Stimulated activated CD4-positive, alpha-beta T cell treated with anti-CD3 and anti-CD28 coated beads, Interleukin-1b, Interleukin-23, amount 100 ng/mL, for 1 hour (primary cell): Measurements from ENCODE around the gene ZFAND6.

Source experiments
- DNase-seq, 2 donors: peaks; one replicate each; pipeline ENCODE4 v3.0.0-alpha.2; 2020; ENCODE audit warnings: low read depth in 2 of 2

Gene ZFAND6

GRCh38 chr15:80049046-80049445 is 10.4 kb upstream of the ZFAND6 start:
- no peak for DNase-seq

- no peak for DNase-seq
Observed at GRCh38 chr15:80052597-80053304, 6.7 kb upstream of the ZFAND6 start.

- DNase-seq: no peak
Observed at GRCh38 chr15:80055933-80056332, 3.5 kb upstream of the ZFAND6 start.

GRCh38 chr15:80058044-80058443 is 1.4 kb upstream of the ZFAND6 start:
- DNase-seq: no peak

GRCh38 chr15:80059786-80060355 is 395 bp downstream of the ZFAND6 start:
- peak; percentile 41 to 66 for DNase-seq

- no peak for DNase-seq
Observed at GRCh38 chr15:80060356-80061006, 1.0 kb downstream of the ZFAND6 start.

GRCh38 chr15:80061582-80061981 is 2.1 kb downstream of the ZFAND6 start:
- no peak for DNase-seq

GRCh38 chr15:80066912-80067311 is 7.4 kb downstream of the ZFAND6 start:
- no peak for DNase-seq

- no peak for DNase-seq
Observed at GRCh38 chr15:80068578-80068977, 9.1 kb downstream of the ZFAND6 start.

- no peak for DNase-seq
Observed at GRCh38 chr15:80070840-80071239, 11.4 kb downstream of the ZFAND6 start.

GRCh38 chr15:80071652-80072051 is 12.2 kb downstream of the ZFAND6 start:
- no peak for DNase-seq

GRCh38 chr15:80072285-80072994 is 13.0 kb downstream of the ZFAND6 start:
- no peak for DNase-seq

GRCh38 chr15:80073197-80073596 is 13.7 kb downstream of the ZFAND6 start:
- no peak for DNase-seq

GRCh38 chr15:80076321-80077318 is 17.1 kb downstream of the ZFAND6 start:
- no peak for DNase-seq

GRCh38 chr15:80081390-80081789 is 21.9 kb downstream of the ZFAND6 start:
- DNase-seq: no peak

GRCh38 chr15:80087104-80087503 is 27.6 kb downstream of the ZFAND6 start:
- no peak for DNase-seq

GRCh38 chr15:80090041-80090440 is 30.6 kb downstream of the ZFAND6 start:
- no peak for DNase-seq

- DNase-seq: no peak
Observed at GRCh38 chr15:80090879-80091503, 31.5 kb downstream of the ZFAND6 start.

GRCh38 chr15:80093854-80094418 is 34.5 kb downstream of the ZFAND6 start:
- no peak for DNase-seq

GRCh38 chr15:80095511-80095910 is 36.0 kb downstream of the ZFAND6 start:
- DNase-seq: no peak
